K562 (cell line): ENCODE results near the gene ACVR2B. TPM values are rescaled to one million over a fixed set of nuclear protein-coding genes. Genes with fewer than 3 reads are reported as not detected.

Experiments
- BRF1 ChIP-seq: IDR thresholded peaks from 3 replicates; pipeline ENCODE4 v1.6.1; 2011; ENCODE audit warnings: borderline replicate concordance, mild to moderate bottlenecking; ENCODE audit not compliant: insufficient read length; ENCODE audit errors: extremely low read depth
- CBFB ChIP-seq: sonication (generic); formaldehyde crosslinking; IDR thresholded peaks from 2 replicates; pipeline ENCODE4 v1.4.0; 2020; ENCODE audit warnings: mild to moderate bottlenecking, missing genetic modification reagents
- CEBPB ChIP-seq: fragments of 450-650 bp; IDR thresholded peaks from 2 replicates; pipeline ENCODE4 v1.6.1; 2016; ENCODE audit warnings: missing genetic modification characterization, missing compliant biosample characterization
- EWSR1 ChIP-seq: fragments of 450-650 bp; IDR thresholded peaks from 2 replicates; pipeline ENCODE4 v1.6.1; 2018; ENCODE audit warnings: borderline replicate concordance, mild to moderate bottlenecking, low read depth, moderate library complexity; ENCODE audit not compliant: partially characterized antibody
- FOXK2 ChIP-seq, 2 experiments: fragments of 450-650 bp; IDR thresholded peaks in 1 of 2; conservative IDR thresholded peaks in 1 of 2; 2 replicates each; pipeline ENCODE4 v1.6.1; 2016; ENCODE audit warnings: low read depth in 2 of 2, mild to moderate bottlenecking in 1 of 2
- HDAC2 ChIP-seq: fragments of 450-650 bp; IDR thresholded peaks from 2 replicates; pipeline ENCODE4 v1.6.1; 2016; ENCODE audit warnings: mild to moderate bottlenecking
- HIVEP1 ChIP-seq: fragments of 250-450 bp; sonication (Bioruptor Pico); IDR thresholded peaks from 2 replicates; pipeline ENCODE4 v1.4.0; 2020; ENCODE audit warnings: mild to moderate bottlenecking
- HMGN3 ChIP-seq: IDR thresholded peaks from 2 replicates; pipeline ENCODE4 v1.6.1; 2011; ENCODE audit warnings: borderline replicate concordance, low read depth, mild to moderate bottlenecking, mixed read lengths, low read length; ENCODE audit not compliant: insufficient read length; ENCODE audit errors: extremely low read depth
- KLF6 ChIP-seq: fragments of 250-450 bp; sonication (Bioruptor Pico); IDR thresholded peaks from 2 replicates; pipeline ENCODE4 v1.4.0; 2020; ENCODE audit warnings: mild to moderate bottlenecking, moderate library complexity, borderline replicate concordance
- L3MBTL2 ChIP-seq: fragments of 450-650 bp; IDR thresholded peaks from 2 replicates; pipeline ENCODE4 v1.6.1; 2016; ENCODE audit warnings: mild to moderate bottlenecking, moderate library complexity
- NR2C2 ChIP-seq, 2 experiments: fragments of 200-800 bp in 1 of 2; sonication (Bioruptor generic) in 1 of 2; sonication (generic) in 1 of 2; formaldehyde crosslinking in 1 of 2; IDR thresholded peaks; 2 replicates each; pipeline versions ENCODE4 v1.6.1 to v1.8.0; 2016 to 2022; ENCODE audit warnings: mild to moderate bottlenecking in 1 of 2, missing compliant biosample characterization in 1 of 2, missing genetic modification characterization in 1 of 2, missing genetic modification reagents in 1 of 2
- POLR2A ChIP-seq: fragments of 450-650 bp; conservative IDR thresholded peaks from 2 replicates; pipeline ENCODE4 v1.6.1; 2016
- POLR3A ChIP-seq: IDR thresholded peaks from 2 replicates; pipeline ENCODE4 v1.6.1; 2011; ENCODE audit warnings: borderline replicate concordance, mild to moderate bottlenecking, moderate library complexity; ENCODE audit not compliant: insufficient read length, insufficient read depth; ENCODE audit errors: extremely low read depth
- SLC30A9 ChIP-seq: fragments of 250-450 bp; sonication (Bioruptor Pico); IDR thresholded peaks from 2 replicates; pipeline ENCODE4 v1.8.0; 2022; ENCODE audit warnings: mild to moderate bottlenecking, moderate library complexity
- TBL1XR1 ChIP-seq, 2 experiments: IDR thresholded peaks; 2 replicates each; pipeline ENCODE4 v1.6.1; 2012; ENCODE audit warnings: improper control_type of control experiment in 2 of 2, low read length in 2 of 2, mild to moderate bottlenecking in 1 of 2
- TCF7L2 ChIP-seq: fragments of 150-350 bp; IDR thresholded peaks from 2 replicates; pipeline ENCODE4 v1.6.1; 2016; ENCODE audit warnings: low read depth, mild to moderate bottlenecking, low read length, moderate library complexity
- TEAD4 ChIP-seq, 2 experiments: sonication (generic) in 1 of 2; formaldehyde crosslinking in 1 of 2; IDR thresholded peaks; 2 replicates each; pipeline versions ENCODE4 v1.6.1 to v1.8.0; 2012 to 2022; ENCODE audit warnings: borderline replicate concordance in 1 of 2, inconsistent platforms in 1 of 2, low read length in 1 of 2, mild to moderate bottlenecking in 1 of 2, missing genetic modification reagents in 1 of 2
- ZBTB7A ChIP-seq: IDR thresholded peaks from 2 replicates; pipeline ENCODE4 v1.6.1; 2011; ENCODE audit warnings: low read depth, mild to moderate bottlenecking, low read length, moderate library complexity, borderline replicate concordance; ENCODE audit not compliant: control insufficient read depth
- ZNF175 ChIP-seq: fragments of 200-800 bp; sonication (Bioruptor generic); IDR thresholded peaks from 2 replicates; pipeline ENCODE4 v1.6.1; 2016; ENCODE audit warnings: low read depth, mild to moderate bottlenecking, missing genetic modification characterization, missing compliant biosample characterization
- ZNF408 ChIP-seq: fragments of 250-450 bp; sonication (Bioruptor Pico); IDR thresholded peaks from 2 replicates; pipeline ENCODE4 v1.4.0; 2020; ENCODE audit warnings: low read depth, mild to moderate bottlenecking, moderate library complexity
- polyA plus RNA-seq, 8 experiments: library from polyadenylated mRNA; depleted of rRNA in 4 of 8; stranded (reverse) in 5 of 8; unstranded in 3 of 8; fragments of >200 nt; fragmentation: Nextera tagmentation in 2 of 8; fragmentation: Illumina TruSeq in 1 of 8; extraction: Ambion mirVana in 2 of 8; extraction: Trizol in 1 of 8; gene quantifications; 2 replicates each; pipeline versions ENCODE4 v1.2.1 to v1.2.3, GENCODE V29; 2011 to 2014; ENCODE audit warnings: inconsistent platforms in 1 of 8, missing spikeins in 1 of 8
- total RNA-seq, 7 experiments: library from RNA; depleted of rRNA in 6 of 7; stranded (reverse); fragments of >200 nt in 6 of 7; fragmentation: Illumina TruSeq in 2 of 7; extraction: Trizol in 2 of 7; gene quantifications; 2 replicates each; pipeline versions ENCODE4 v1.2.1 to v1.2.3, GENCODE V29; 2011 to 2021; ENCODE audit warnings: low replicate concordance in 1 of 7
- TF ChIP-seq, protein P1 (sequence below): conservative IDR thresholded peaks from 2 replicates; pipeline ENCODE4 v1.6.1; 2011; ENCODE audit warnings: low read depth, mild to moderate bottlenecking, low read length; ENCODE audit not compliant: control insufficient read depth
- TF ChIP-seq, protein P2 (sequence below), 2 experiments: fragments of 450-650 bp; IDR thresholded peaks; 2 replicates each; pipeline ENCODE4 v1.6.1; 2018; ENCODE audit warnings: mild to moderate bottlenecking in 2 of 2, low read depth in 1 of 2; ENCODE audit not compliant: partially characterized antibody in 2 of 2

The ACVR2B gene
- total and polyA plus RNA-seq, 9 of the 15 experiments (the other 6 are each of a cell fraction or from before 2014, with no cell fraction given) = 1.8 to 23.7 (median 7.1) TPM

DNA sequence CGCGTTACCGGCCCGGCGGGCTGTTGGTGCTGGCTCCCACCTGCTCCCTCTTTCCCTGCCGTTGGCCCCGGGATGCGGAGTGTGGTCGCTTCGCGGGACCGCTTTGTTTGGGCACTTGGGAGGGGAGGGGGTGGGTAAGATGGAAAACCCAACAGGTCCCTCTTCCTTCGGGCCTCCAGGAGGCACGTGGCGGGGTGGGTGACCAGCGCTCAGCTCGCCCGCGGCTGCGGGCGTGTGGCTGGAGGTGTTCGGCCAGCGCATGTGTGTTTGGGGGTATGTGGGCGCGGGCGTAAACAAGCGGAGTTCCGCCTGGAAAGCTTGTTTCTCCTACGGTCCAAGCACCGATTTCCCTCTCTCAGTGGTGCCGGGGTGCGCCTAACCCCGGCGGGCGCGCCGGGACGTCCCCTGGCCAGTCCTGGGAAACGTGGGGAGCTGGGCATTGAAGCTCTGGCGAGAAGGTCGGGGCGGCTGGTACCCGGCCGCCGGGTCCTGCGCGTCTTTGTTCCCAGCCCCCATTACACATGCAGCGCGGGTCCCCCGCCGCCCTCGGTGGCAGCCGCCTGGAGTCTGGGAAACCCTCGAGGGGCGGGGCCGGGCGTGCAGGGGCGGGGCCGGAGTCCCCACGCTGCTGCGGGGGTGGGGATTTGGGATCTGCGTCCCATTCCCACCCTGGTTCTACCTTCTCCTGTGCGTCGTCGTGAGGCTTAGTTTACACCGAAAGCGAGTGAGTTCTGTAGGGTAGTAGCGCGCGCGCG is 1.4 kb downstream of the ACVR2B start (continued):
- TF ChIP-seq, protein P1, sequence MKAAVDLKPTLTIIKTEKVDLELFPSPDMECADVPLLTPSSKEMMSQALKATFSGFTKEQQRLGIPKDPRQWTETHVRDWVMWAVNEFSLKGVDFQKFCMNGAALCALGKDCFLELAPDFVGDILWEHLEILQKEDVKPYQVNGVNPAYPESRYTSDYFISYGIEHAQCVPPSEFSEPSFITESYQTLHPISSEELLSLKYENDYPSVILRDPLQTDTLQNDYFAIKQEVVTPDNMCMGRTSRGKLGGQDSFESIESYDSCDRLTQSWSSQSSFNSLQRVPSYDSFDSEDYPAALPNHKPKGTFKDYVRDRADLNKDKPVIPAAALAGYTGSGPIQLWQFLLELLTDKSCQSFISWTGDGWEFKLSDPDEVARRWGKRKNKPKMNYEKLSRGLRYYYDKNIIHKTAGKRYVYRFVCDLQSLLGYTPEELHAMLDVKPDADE = peak; percentile 60; the same call in 1 of the 2 replicates
- no peak for TF ChIP-seq ZNF408 (CRISPR knock-in tag)
- no peak for TF ChIP-seq KLF6 (CRISPR knock-in tag)
- no peak for TF ChIP-seq NR2C2 (CRISPR knock-in tag; IDR thresholded peaks at IDR 0.05)
- no peak for TF ChIP-seq NR2C2 (tag; IDR thresholded peaks at IDR 0.05)
- peak; percentile 7; the same call in 1 of the 2 replicates for TF ChIP-seq ZBTB7A
- TF ChIP-seq BRF1 = no peak
- TF ChIP-seq L3MBTL2 = peak; percentile 95
- no peak for TF ChIP-seq TEAD4 (IDR thresholded peaks at IDR 0.05; ENCODE audit: low read length)
- TF ChIP-seq TEAD4 (CRISPR knock-in tag; IDR thresholded peaks at IDR 0.05; ENCODE audit: borderline replicate concordance) = no peak
- TF ChIP-seq HMGN3 = peak; percentile 56
- TF ChIP-seq TCF7L2 = no peak
- TF ChIP-seq TBL1XR1 (IDR thresholded peaks at IDR 0.05; ENCODE audit: low read length in 2 of 2) = no peak
- no peak for TF ChIP-seq EWSR1
- 0 out of 4 replicates have a peak, but pooled peaks have one; percentile 17 to 30 for TF ChIP-seq FOXK2 (conservative IDR thresholded peaks at IDR 0.05 in 1 of 2, IDR thresholded peaks at IDR 0.05 in 1 of 2; ENCODE audit: low read depth in 2 of 2)
- no peak for TF ChIP-seq CBFB
- no peak for TF ChIP-seq ZNF175
- TF ChIP-seq HIVEP1 = no peak
- peak; percentile 29; the same call in 1 of the 2 replicates for TF ChIP-seq POLR2A
- TF ChIP-seq HDAC2 = no peak
- TF ChIP-seq POLR3A = no peak
- TF ChIP-seq CEBPB (tag) = no peak
- TF ChIP-seq, protein P2, sequence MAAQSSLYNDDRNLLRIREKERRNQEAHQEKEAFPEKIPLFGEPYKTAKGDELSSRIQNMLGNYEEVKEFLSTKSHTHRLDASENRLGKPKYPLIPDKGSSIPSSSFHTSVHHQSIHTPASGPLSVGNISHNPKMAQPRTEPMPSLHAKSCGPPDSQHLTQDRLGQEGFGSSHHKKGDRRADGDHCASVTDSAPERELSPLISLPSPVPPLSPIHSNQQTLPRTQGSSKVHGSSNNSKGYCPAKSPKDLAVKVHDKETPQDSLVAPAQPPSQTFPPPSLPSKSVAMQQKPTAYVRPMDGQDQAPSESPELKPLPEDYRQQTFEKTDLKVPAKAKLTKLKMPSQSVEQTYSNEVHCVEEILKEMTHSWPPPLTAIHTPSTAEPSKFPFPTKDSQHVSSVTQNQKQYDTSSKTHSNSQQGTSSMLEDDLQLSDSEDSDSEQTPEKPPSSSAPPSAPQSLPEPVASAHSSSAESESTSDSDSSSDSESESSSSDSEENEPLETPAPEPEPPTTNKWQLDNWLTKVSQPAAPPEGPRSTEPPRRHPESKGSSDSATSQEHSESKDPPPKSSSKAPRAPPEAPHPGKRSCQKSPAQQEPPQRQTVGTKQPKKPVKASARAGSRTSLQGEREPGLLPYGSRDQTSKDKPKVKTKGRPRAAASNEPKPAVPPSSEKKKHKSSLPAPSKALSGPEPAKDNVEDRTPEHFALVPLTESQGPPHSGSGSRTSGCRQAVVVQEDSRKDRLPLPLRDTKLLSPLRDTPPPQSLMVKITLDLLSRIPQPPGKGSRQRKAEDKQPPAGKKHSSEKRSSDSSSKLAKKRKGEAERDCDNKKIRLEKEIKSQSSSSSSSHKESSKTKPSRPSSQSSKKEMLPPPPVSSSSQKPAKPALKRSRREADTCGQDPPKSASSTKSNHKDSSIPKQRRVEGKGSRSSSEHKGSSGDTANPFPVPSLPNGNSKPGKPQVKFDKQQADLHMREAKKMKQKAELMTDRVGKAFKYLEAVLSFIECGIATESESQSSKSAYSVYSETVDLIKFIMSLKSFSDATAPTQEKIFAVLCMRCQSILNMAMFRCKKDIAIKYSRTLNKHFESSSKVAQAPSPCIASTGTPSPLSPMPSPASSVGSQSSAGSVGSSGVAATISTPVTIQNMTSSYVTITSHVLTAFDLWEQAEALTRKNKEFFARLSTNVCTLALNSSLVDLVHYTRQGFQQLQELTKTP (IDR thresholded peaks at IDR 0.05; ENCODE audit: low read depth in 1 of 2, partially characterized antibody in 2 of 2) = no peak
- TF ChIP-seq SLC30A9 (CRISPR knock-in tag) = no peak
